Measurements from ENCODE around the gene ABHD2.

ABHD2 gene

DNA sequence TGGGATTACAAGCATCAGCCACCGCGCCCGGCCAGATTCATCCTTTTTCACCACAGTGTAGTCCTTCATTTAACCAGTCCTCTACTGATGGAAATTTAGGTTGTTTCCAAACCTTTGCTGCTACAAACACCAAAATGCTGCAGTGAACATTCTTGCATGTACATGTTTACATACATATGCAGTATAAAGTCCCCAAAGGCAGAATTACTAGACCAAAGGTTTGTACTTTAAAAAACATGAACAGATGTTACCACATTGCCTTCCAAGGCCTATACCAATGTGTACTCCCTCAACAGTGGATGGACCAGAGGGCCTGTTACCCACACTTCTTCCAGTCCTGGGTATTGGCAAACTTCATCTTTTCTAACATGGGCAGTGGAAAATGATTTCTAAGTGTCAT, 82.1 kb downstream of the ABHD2 start:
- DNase-seq: no peak

- no peak for DNase-seq
These were observed 83.1 kb downstream of the ABHD2 start for GRCh38 chr15:89171136-89172072.

DNA sequence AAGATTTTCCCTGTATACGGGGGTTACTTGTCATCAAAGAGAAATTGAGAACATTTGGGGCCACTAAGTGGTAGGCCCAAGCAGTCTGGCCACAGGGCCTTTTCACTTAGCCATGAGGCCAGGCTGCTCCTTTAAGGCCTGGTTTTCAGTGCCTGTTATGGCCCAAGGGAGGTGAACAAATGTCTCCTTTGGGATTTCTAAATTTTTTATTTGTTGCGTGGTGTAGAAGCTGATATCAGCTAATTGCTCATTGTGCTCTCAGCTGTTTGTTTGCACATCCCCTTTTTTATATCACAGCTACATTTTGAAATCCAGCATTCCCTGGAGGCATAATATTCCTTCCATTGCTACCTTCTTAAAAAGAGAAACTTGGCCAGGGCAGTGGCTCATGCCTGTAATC, 84.7 kb downstream of the ABHD2 start:
- DNase-seq: no peak

DNA sequence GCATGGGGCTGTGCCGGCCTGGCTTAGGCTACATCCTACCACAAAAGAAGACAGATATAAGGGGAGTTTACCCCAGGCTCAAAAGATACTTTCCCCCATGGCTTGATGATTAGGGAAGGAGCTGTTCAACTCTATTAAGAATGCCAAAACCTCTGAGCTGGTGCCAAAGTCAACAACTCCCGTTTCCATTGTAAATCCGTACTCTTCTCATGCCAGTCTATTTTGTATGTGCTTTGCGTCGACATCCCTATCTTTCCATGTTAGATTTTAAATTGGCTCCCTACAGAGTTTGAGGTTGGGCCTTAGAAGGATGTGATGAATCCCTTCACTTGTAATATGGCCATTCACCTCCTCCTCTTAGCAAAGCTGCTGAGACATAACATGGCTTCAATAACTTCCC, 86.2 kb downstream of the ABHD2 start:
- DNase-seq: no peak

GRCh38 chr15:89175617-89176191, 87.4 kb downstream of the ABHD2 start:
- no peak for DNase-seq

- no peak for DNase-seq
These were observed 88.9 kb downstream of the ABHD2 start for GRCh38 chr15:89177116-89177515.

GRCh38 chr15:89177633-89178306, 89.5 kb downstream of the ABHD2 start:
- peak; percentile 24 for DNase-seq

DNA sequence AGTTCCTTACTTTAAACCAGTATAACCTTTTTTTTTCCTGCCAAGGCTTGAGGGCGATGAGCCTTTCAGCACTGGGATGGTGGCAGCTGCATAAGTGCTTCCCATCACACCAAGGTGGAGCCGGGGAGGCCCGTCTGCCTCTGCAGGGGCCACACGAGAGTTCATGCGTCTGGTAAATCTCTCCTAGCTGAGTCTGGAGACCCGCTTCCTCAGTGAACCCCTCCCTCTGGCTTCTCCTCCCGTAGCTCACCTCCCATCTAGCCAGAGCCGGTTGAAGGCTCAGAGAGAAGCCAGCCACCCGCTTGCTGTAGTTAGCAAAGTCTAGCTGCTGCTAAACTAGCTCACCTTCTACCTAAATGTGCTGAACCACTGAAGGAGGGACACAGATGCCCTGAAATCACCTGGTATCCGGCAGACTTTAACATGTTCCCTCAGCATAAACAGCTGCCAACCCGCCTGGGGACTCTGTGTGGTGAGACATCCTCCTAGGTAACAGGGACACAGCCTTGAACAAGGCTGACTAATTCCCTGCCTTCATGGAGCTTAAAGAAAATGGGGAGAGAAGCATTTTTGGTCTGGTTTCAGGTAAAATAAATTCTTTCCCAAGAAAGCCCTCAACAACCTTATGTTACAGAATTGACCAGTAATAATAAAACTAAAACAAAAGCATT, 90.2 kb downstream of the ABHD2 start:
- no peak for DNase-seq

GRCh38 chr15:89179966-89180875, 92.0 kb downstream of the ABHD2 start:
- no peak for DNase-seq

GRCh38 chr15:89184357-89184756, 96.1 kb downstream of the ABHD2 start:
- no peak for DNase-seq

- DNase-seq: no peak
These were observed 96.8 kb downstream of the ABHD2 start for GRCh38 chr15:89184886-89185526.

DNA sequence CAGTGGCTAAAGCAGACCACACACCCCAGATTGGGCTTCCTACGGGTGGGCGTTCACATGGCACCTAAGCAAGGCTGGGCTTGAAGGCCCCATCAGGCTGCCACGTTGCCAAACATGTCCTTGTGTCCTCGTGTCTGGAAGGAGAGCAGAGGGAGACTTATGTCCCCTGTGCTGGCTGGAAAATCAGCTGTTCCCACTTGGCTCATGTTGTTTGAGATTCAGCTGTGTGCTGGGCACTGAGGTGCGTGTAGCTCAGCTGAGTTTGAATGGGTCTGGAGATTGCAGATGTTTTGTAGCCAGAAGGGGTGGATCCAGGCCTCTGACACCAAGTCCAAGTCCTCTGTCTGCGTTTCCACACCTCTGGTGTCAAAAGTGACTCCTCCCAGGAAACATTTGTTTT, 98.5 kb downstream of the ABHD2 start:
- DNase-seq: no peak

- DNase-seq: no peak
These were observed 99.2 kb downstream of the ABHD2 start for GRCh38 chr15:89187301-89187985.

GRCh38 chr15:89187986-89188514, 99.8 kb downstream of the ABHD2 start:
- DNase-seq: no peak

GRCh38 chr15:89192136-89192535, 103.9 kb downstream of the ABHD2 start:
- no peak for DNase-seq

DNA sequence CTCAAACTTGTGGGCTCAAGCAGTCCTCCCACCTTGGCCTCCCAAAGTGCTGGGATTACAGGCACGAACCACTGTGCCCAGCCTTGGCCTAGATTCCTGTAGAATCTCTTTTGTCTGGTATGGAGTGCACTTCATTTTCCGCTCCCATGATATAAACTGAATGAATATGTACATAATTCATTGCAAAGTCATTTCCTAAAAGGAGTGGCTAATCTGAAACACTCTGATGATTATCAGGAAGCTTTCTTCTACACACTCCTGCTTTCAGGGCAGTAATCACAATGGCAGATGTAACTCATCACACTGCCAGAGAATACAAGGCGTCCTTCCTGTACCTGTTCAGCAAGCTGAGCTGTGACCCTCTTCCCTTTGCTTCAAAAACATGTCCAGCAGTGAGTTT, 104.5 kb downstream of the ABHD2 start:
- no peak for DNase-seq

DNA sequence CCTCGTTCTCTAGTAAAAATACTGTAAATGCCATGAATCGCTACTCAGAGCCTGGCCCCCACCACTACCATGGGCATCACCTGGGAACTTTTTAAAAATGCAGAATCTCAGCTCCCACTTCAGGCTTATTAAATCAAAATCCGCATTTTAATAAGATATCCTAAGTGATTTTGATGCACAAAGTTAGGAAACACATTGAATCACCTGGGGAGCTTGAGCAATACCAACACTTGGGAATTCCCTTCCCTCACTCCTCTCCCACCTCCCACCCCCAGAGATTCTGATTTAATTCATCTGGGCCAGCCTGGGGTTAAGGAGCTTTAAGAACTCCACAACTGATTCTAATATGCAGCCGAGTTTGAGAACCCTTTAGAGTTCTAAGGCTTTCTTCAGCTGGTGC, 106.4 kb downstream of the ABHD2 start:
- no peak for DNase-seq

GRCh38 chr15:89195836-89196235, 107.6 kb downstream of the ABHD2 start:
- DNase-seq: no peak

GRCh38 chr15:89196241-89196640, 108.0 kb downstream of the ABHD2 start:
- DNase-seq: no peak

GRCh38 chr15:89196994-89197393, 108.7 kb downstream of the ABHD2 start:
- DNase-seq: no peak

DNA sequence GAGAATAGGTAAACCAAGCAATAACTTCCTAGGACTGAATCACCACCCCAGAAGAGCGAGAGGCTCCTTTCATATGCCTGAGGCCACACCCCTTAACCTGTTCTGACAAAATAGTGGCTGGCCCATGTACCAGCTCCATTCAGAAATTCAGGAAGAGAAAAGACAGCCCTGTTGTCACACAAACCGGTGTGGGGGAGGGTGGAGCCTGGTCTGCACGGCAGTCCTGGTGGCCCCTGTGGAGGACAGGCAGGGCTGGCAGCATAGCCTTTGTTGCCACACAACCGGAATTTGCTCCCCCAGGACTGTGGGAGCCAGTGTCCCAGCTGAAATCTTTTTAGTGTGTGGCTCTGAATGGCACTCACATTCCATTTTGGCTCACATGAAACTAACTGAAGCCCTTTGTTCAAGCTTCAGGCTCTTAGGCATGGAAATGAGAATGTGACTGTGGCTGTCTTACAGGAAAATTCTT, 109.3 kb downstream of the ABHD2 start:
- DNase-seq: no peak
